Endothelial cell of umbilical vein (primary cell): ENCODE measurements around the gene CSMD2.

ENCODE experiments used
- CTCF ChIP-seq, 2 donors: IDR thresholded peaks; 1 replicate in 1 of 2; 2 replicates in 1 of 2; pipeline ENCODE4 v1.5.1; 2011; ENCODE audit warnings: low read length in 2 of 2, mild to moderate bottlenecking in 2 of 2, moderate library complexity in 2 of 2, control low read depth in 1 of 2, inconsistent platforms in 1 of 2, low read depth in 1 of 2; ENCODE audit not compliant: insufficient read depth in 1 of 2; ENCODE audit errors: extremely low read depth in 1 of 2
- POLR2A ChIP-seq: IDR thresholded peaks from 2 replicates; pipeline ENCODE4 v1.6.1; 2012; ENCODE audit warnings: low read depth, mild to moderate bottlenecking, control low read depth, low read length
- POLR2AphosphoS5 ChIP-seq: IDR thresholded peaks from 2 replicates; pipeline ENCODE4 v1.6.1; 2012; ENCODE audit warnings: low read depth, mild to moderate bottlenecking, control low read depth, low read length, moderate library complexity; ENCODE audit not compliant: insufficient read depth

- no peak for TF ChIP-seq CTCF (IDR thresholded peaks at IDR 0.05; ENCODE audit: extremely low read depth in 1 of 2, insufficient read depth in 1 of 2, low read depth in 1 of 2, low read length in 2 of 2)
- no peak for TF ChIP-seq POLR2A
- TF ChIP-seq POLR2AphosphoS5: no peak
Measured at GRCh38 chr1:33762962-33763361, 402.1 kb downstream of the CSMD2 start.
